Nephron progenitor cell (in vitro differentiated cells): ENCODE data around the gene MISP3.

Experiments used
- DNase-seq: peaks from one replicate; pipeline ENCODE4 v3.0.0; 2021
- H3K27ac Mint-ChIP-seq: 2 replicates; pipeline ENCODE4 v1.8.0; 2021; ENCODE audit warnings: mild to moderate bottlenecking, moderate library complexity, mixed read lengths
- H3K27me3 Mint-ChIP-seq: 2 replicates; pipeline ENCODE4 v1.8.0; 2021; ENCODE audit warnings: mild to moderate bottlenecking, low read depth, mixed read lengths; ENCODE audit not compliant: poor library complexity
- H3K36me3 Mint-ChIP-seq: 2 replicates; pipeline ENCODE4 v1.8.0; 2021; ENCODE audit warnings: low read depth, mixed read lengths
- H3K4me1 Mint-ChIP-seq: 2 replicates; pipeline ENCODE4 v1.8.0; 2021; ENCODE audit warnings: mixed read lengths
- H3K4me3 Mint-ChIP-seq: 2 replicates; pipeline ENCODE4 v1.8.0; 2021; ENCODE audit warnings: mild to moderate bottlenecking, moderate library complexity, mixed read lengths
- H3K9me3 Mint-ChIP-seq: 2 replicates; pipeline ENCODE4 v1.8.0; 2021; ENCODE audit warnings: mild to moderate bottlenecking, moderate library complexity, mixed read lengths
- TF ChIP-seq, protein P1 (sequence below): fragments of 200-600 bp; sonication (generic); IDR thresholded peaks from 2 replicates; pipeline ENCODE4 v1.5.0; 2021; ENCODE audit warnings: antibody characterized with exemption

Gene MISP3

DNA sequence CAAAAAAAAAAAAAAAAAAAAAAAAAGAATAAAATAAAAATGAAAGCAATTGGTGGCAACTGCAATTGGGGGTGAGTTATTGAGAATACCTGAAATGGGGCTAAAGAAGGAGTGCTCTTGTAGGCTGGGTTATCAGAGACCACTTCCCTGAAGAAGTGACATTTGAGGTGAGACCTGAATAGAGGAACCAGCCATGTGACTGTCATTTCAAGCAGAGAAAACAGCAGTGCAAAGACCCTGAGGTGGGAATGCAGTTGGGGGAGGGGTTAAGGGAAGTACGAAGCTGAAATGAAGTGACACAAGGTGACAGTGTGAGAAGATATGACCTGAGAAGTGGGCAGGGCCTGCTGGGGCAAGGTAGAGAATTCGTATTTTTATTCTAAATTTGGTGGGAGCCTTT lies 6.5 kb upstream of the MISP3 start:
- Mint-ChIP-seq H3K4me3 (no peak overlapping the region), H3K4me1 (peaks cover 4% of the 10 kb centered on the region), H3K27ac (no peak overlapping the region), H3K36me3 (no peaks in the 10 kb centered on the region), H3K9me3 (no peaks in the 10 kb centered on the region), H3K27me3 (peaks cover 56% of the 10 kb centered on the region)
- DNase-seq = no peak
- TF ChIP-seq, protein P1, sequence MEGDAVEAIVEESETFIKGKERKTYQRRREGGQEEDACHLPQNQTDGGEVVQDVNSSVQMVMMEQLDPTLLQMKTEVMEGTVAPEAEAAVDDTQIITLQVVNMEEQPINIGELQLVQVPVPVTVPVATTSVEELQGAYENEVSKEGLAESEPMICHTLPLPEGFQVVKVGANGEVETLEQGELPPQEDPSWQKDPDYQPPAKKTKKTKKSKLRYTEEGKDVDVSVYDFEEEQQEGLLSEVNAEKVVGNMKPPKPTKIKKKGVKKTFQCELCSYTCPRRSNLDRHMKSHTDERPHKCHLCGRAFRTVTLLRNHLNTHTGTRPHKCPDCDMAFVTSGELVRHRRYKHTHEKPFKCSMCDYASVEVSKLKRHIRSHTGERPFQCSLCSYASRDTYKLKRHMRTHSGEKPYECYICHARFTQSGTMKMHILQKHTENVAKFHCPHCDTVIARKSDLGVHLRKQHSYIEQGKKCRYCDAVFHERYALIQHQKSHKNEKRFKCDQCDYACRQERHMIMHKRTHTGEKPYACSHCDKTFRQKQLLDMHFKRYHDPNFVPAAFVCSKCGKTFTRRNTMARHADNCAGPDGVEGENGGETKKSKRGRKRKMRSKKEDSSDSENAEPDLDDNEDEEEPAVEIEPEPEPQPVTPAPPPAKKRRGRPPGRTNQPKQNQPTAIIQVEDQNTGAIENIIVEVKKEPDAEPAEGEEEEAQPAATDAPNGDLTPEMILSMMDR = no peak

DNA sequence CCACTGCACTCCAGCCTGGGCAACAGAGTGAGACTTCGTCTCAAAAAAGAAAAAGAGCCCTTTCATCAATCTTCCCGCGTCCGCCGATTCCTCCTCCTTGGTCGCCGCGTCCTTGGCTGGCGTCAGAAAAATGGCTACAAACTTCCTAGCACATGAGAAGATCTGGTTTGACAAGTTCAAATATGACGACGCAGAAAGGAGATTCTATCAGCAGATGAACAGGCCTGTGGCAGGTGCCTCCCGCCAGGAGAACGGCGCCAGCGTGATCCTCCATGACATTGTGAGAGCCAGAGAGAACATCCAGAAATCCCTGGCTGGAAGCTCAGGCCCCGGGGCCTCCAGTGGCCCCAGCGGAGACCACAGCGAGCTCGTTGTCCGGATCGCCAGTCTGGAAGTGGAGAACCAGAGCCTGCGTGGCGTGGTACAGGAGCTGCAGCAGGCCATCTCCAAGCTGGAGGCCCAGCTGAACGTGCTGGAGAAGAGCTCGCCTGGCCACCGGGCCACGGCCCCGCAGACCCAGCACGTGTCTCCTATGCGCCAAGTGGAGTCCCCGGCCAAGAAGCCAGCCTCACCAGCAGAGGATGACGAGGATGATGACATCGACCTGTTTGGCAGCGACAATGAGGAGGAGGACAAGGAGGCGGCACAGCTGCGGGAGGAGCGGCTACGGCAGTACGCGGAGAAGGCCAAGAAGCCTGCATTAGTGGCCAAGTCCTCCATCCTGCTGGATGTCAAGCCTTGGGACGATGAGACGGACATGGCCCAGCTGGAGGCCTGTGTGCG lies 2.1 kb upstream of the MISP3 start:
- Mint-ChIP-seq H3K27ac (no peak overlapping the region), H3K36me3 (no peaks in the 10 kb centered on the region), H3K9me3 (no peaks in the 10 kb centered on the region), H3K4me1 (peaks cover 14% of the 10 kb centered on the region), H3K4me3 (no peak overlapping the region), H3K27me3 (peaks cover 60% of the 10 kb centered on the region)
- TF ChIP-seq, protein P1 = no peak
- DNase-seq = no peak

DNA sequence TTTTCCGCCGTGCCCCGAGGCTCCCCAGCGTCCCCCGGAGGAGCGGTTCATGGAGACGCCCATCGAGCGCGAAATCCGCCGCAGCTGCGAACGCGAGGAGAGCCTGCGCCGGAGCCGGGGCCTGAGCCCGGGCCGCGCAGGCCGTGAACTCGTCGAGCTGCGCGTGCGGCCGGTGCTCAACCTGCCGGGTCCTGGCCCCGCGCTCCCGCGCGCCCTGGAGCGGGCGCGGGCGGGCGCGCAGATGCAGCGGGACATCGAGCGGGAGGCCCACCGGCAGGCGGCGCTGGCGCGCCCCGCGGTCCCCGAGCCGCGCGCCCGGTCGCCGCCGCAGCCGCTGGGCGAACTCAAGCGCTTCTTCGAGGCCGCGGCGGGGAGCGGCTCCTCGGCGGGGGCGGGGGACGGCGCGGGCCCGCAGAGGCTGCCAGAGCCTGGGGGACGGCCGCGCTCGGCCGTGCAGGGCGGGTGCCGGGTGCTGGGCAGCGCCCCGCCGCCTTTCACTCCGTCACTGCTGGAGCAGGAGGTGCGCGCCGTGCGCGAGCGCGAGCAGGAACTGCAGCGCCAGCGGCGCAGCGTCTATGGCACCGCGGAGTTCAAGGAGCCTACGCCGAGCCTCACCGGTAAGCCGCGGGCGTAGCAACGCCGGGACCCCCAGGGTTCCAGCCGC lies 807 bp downstream of the MISP3 start:
- Mint-ChIP-seq H3K4me1 (peaks cover 14% of the 10 kb centered on the region), H3K36me3 (no peaks in the 10 kb centered on the region), H3K4me3 (peak overlapping the region; percentile 96), H3K9me3 (no peaks in the 10 kb centered on the region), H3K27me3 (peaks cover 57% of the 10 kb centered on the region), H3K27ac (no peak overlapping the region)
- TF ChIP-seq, protein P1 = no peak
- DNase-seq = peak; percentile 88

DNA sequence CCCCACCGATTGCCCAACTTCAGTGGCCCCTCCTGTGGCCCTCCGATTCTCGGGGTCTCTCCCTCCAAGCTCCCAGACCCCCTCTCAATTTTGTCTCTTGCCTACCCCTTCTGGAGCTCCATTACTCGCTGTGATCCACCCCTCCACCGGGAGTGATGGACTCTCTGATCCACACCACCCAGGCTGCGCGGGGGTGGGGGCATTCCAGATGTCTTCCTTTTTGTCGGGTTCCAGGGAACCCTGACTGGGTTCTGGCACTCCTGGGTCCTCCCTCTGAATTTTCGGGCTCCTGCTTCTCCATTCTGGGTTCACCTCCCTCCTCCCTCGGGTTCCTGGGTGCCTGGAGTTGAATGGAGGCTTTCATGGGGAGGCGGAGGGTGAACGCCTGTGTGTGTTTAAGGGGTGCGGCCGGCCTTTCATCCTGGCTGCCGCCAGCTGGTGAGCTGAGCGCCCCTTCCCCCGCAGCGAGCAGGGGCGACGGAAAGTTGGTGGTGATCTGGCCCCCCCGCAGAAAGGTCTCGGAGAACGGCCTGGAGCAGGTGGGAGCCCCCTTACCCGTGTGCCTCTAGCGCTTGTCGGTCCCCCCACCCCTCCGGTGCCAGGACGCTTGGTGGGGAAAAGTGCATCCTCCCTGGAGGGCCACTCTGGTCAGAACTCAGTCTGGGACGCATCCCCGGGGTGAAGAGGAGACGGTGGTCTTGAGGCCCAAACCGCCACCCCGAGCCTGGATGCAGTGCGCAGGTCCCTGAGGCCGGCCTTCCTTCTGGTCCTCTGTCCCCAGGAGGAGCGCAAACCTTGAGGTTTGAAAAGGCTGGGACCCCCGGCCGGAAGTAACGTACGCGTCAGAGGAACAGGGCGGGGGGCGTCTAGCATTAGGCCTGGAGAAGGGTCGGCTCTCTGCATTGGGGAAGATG lies 1.6 kb downstream of the MISP3 start:
- H3K27ac Mint-ChIP-seq = peak overlapping the region; percentile 25

DNA sequence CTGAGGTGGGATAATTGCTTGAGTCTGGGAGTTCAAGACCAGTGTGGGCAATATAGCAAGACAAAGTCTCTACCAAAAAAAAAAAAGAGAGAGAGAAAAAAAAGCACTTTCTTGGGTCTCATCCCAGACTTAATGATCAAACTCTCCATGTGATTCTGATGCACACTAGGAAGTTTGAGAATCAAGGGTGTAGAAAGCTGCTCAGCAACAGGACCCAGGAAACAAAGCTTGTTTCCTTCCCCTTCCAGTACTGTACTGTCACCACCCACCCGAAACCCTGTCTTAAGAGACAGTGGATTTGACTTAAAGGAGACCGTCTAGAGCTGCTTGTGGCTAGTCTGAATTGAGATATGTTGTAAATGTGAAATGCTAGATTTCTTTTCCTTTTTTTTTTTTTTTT lies 5.8 kb downstream of the MISP3 start:
- Mint-ChIP-seq H3K27ac (no peak overlapping the region), H3K36me3 (no peaks in the 10 kb centered on the region), H3K27me3 (peaks cover 32% of the 10 kb centered on the region), H3K4me1 (peaks cover 27% of the 10 kb centered on the region), H3K9me3 (no peaks in the 10 kb centered on the region), H3K4me3 (no peak overlapping the region)
- TF ChIP-seq, protein P1 = no peak
- no peak for DNase-seq

More for the DNA sequence above, 1.6 kb downstream of the MISP3 start:
- peak; percentile 37 for DNase-seq
- TF ChIP-seq, protein P1 = no peak
- H3K27me3 Mint-ChIP-seq = peaks cover 59% of the 10 kb centered on the region
- no peaks in the 10 kb centered on the region for H3K9me3 Mint-ChIP-seq
- H3K4me3 Mint-ChIP-seq = peak overlapping the region; percentile 96
- peaks cover 14% of the 10 kb centered on the region for H3K4me1 Mint-ChIP-seq
- no peaks in the 10 kb centered on the region for H3K36me3 Mint-ChIP-seq
